Ishikawa (cell line): ENCODE results near the gene KIAA1671.

ENCODE experiments used
- EGR1 ChIP-seq: IDR thresholded peaks from 2 replicates; pipeline ENCODE4 v1.6.1; 2012
- FOXM1 ChIP-seq: IDR thresholded peaks from 2 replicates; pipeline ENCODE4 v1.6.1; 2012; ENCODE audit warnings: low read depth, borderline replicate concordance
- NFIC ChIP-seq: IDR thresholded peaks from 2 replicates; pipeline ENCODE4 v1.6.1; 2012
- TF ChIP-seq, protein P1 (sequence below): IDR thresholded peaks from 2 replicates; pipeline ENCODE4 v1.6.1; 2012; ENCODE audit warnings: low read depth, mild to moderate bottlenecking
- TF ChIP-seq, protein P2 (sequence below): IDR thresholded peaks from 2 replicates; pipeline ENCODE4 v1.6.1; 2012

DNA sequence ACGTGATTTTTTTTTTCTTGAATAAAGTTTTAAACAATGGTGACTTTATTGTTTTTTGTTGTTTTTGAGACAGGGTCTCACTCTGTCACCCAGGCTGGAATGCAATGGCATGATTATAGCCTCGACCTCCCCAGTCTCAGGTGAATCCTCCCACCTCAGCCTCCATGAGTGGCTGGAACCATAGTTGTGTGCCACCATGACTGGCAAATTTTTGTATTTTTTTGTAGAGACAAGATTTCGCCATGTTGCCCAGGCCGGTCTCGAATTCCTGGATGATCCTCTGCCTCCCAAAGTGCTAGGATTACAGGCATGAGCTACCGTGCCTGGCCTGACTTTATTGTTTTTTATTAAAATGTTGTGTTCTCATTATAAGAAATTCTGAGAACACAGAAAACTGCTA lies 235.0 kb downstream of the KIAA1671 start:
- no peak for TF ChIP-seq NFIC
- TF ChIP-seq, protein P1, sequence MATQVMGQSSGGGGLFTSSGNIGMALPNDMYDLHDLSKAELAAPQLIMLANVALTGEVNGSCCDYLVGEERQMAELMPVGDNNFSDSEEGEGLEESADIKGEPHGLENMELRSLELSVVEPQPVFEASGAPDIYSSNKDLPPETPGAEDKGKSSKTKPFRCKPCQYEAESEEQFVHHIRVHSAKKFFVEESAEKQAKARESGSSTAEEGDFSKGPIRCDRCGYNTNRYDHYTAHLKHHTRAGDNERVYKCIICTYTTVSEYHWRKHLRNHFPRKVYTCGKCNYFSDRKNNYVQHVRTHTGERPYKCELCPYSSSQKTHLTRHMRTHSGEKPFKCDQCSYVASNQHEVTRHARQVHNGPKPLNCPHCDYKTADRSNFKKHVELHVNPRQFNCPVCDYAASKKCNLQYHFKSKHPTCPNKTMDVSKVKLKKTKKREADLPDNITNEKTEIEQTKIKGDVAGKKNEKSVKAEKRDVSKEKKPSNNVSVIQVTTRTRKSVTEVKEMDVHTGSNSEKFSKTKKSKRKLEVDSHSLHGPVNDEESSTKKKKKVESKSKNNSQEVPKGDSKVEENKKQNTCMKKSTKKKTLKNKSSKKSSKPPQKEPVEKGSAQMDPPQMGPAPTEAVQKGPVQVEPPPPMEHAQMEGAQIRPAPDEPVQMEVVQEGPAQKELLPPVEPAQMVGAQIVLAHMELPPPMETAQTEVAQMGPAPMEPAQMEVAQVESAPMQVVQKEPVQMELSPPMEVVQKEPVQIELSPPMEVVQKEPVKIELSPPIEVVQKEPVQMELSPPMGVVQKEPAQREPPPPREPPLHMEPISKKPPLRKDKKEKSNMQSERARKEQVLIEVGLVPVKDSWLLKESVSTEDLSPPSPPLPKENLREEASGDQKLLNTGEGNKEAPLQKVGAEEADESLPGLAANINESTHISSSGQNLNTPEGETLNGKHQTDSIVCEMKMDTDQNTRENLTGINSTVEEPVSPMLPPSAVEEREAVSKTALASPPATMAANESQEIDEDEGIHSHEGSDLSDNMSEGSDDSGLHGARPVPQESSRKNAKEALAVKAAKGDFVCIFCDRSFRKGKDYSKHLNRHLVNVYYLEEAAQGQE: no peak
- no peak for TF ChIP-seq EGR1
- TF ChIP-seq, protein P2, sequence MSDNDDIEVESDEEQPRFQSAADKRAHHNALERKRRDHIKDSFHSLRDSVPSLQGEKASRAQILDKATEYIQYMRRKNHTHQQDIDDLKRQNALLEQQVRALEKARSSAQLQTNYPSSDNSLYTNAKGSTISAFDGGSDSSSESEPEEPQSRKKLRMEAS: no peak
- TF ChIP-seq FOXM1: no peak
